AG04450 (cell line): ENCODE results near the gene ZNF562. TPM values are rescaled to one million over a fixed set of nuclear protein-coding genes. Genes with fewer than 3 reads are reported as not detected.

Experiments used
- CTCF ChIA-PET: fragments of 300-600, 350-600 bp; formaldehyde crosslinking; extraction: SDS; loops from one replicate; lab custom pipeline; 2022; ENCODE audit warnings: antibody characterized with exemption, inconsistent platforms; lab: Charles Lee
- POLR2A ChIA-PET: fragments of 350-600 bp; formaldehyde crosslinking; extraction: SDS; loops from one replicate; lab custom pipeline; 2021; ENCODE audit warnings: antibody characterized with exemption, inconsistent platforms; lab: Yijun Ruan, JAX
- DNase-seq: peaks from one replicate; pipeline ENCODE4 v3.0.0-alpha.2; 2011; ENCODE audit warnings: low read depth, low spot score
- H3K27ac ChIP-seq: one replicate; pipeline ENCODE4 v1.5.1; 2012; ENCODE audit warnings: low read depth, low read length, control low read depth
- H3K27me3 ChIP-seq: one replicate; pipeline ENCODE4 v1.6.0; 2012; ENCODE audit warnings: low read length; ENCODE audit not compliant: control insufficient read depth, insufficient read depth
- H3K4me3 ChIP-seq: 2 replicates; pipeline ENCODE4 v1.5.1; 2011; ENCODE audit warnings: mild to moderate bottlenecking, low read depth, low read length, control low read depth
- H3K9me3 ChIP-seq: 2 replicates; pipeline ENCODE4 v1.5.1; 2012; ENCODE audit warnings: low read length; ENCODE audit not compliant: control insufficient read depth, insufficient read depth
- polyA minus RNA-seq: library from RNA; depleted of rRNA, polyadenylated mRNA; stranded (reverse); fragments of >200 nt; gene quantifications from 2 replicates; pipeline ENCODE4 v1.2.3, GENCODE V29; 2011; rRNA and poly(A)+ RNA removed
- polyA plus RNA-seq: library from polyadenylated mRNA; depleted of rRNA; stranded (reverse); fragments of >200 nt; gene quantifications from 2 replicates; pipeline ENCODE4 v1.2.3, GENCODE V29; 2011; rRNA removed
- TF ChIP-seq, protein P1 (sequence below): IDR thresholded peaks from 2 replicates; pipeline ENCODE4 v1.5.1; 2011; ENCODE audit warnings: low read depth, low read length, control low read depth, inconsistent platforms

Gene ZNF562
- polyA plus RNA-seq = 14.2 and 17.0 TPM in 2 replicates
- polyA minus RNA-seq = 54.5 and 60.1 TPM in 2 replicates

DNA sequence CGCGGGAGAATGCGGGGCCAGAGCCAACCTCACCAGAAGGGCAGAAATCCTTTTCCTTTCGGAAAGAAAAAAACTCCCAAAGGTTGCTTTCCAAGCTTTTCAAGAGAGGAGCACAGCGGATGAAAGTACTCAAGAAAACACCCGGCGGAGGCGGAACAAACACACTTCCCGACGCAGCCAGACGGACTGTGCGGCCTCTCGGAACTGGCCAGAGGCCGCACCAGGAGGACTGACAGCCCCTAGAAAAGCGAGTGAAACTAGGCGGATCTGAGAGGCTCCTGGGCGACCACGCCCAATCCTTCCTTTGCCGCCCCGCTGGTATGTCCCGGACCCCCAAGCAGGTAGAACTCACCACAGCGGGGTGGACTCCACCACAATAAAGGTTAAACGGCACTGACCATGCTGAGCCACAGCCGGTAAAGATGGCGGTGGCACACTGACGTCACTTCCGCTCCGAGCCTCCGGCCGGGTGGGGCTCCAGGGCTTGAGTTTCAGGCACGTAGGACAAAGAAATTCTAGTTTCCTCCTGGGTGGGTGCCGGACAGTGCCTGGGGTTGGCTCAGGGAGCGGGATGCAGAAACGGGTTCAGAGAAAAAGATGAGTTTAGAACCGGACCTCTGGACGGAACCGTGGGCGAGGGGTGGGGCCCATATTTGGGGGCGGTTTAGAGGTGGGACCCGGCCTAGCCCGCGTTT lies at the start of gene ZNF562:
ZNF562 (minus strand) TSS at position 438 of the 695 bp plus-strand sequence. CDS start 14,356 bp downstream, outside the sequence.
- ChIA-PET CTCF (no interaction called here), POLR2A (interaction anchor here (0.5 to 0.7 kb wide), 3 partner anchors 12 to 834 kb away, joined by 3 to 11 read pairs (median 7); no protein-coding TSS in a partner anchor)
- TF ChIP-seq, protein P1, sequence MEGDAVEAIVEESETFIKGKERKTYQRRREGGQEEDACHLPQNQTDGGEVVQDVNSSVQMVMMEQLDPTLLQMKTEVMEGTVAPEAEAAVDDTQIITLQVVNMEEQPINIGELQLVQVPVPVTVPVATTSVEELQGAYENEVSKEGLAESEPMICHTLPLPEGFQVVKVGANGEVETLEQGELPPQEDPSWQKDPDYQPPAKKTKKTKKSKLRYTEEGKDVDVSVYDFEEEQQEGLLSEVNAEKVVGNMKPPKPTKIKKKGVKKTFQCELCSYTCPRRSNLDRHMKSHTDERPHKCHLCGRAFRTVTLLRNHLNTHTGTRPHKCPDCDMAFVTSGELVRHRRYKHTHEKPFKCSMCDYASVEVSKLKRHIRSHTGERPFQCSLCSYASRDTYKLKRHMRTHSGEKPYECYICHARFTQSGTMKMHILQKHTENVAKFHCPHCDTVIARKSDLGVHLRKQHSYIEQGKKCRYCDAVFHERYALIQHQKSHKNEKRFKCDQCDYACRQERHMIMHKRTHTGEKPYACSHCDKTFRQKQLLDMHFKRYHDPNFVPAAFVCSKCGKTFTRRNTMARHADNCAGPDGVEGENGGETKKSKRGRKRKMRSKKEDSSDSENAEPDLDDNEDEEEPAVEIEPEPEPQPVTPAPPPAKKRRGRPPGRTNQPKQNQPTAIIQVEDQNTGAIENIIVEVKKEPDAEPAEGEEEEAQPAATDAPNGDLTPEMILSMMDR = no peak
- Histone ChIP-seq H3K27ac (peak within 1 kb of the TSS; percentile 97), H3K4me3 (peak within 1 kb of the TSS; percentile 81), H3K9me3 (peaks cover 35% of the 10 kb centered on the region), H3K27me3 (no peaks in the 10 kb centered on the region)
- DNase-seq = peak; percentile 55

GRCh38 chr19:9724157-9724556 lies 49.3 kb upstream of the ZNF562 start:
- Histone ChIP-seq H3K4me3 (no peak overlapping the region), H3K27ac (no peak overlapping the region), H3K27me3 (no peaks in the 10 kb centered on the region), H3K9me3 (no peaks in the 10 kb centered on the region)
- TF ChIP-seq, protein P1 = no peak
- no peak for DNase-seq
- CTCF ChIA-PET = no interaction called here
- POLR2A ChIA-PET = no interaction called here

- ChIA-PET POLR2A (no interaction called here), CTCF (interaction anchor here (0.5 to 1.7 kb wide), 2 partner anchors 16 to 1104 kb away, joined by 3 to 4 read pairs; no protein-coding TSS in a partner anchor)
- no peaks in the 10 kb centered on the region for H3K27me3 ChIP-seq
- no peak overlapping the region for H3K4me3 ChIP-seq
- TF ChIP-seq, protein P1 = no peak
- no peaks in the 10 kb centered on the region for H3K9me3 ChIP-seq
- no peak for DNase-seq
- no peak overlapping the region for H3K27ac ChIP-seq
These were observed 47.0 kb upstream of the ZNF562 start for GRCh38 chr19:9721861-9722260.

- Histone ChIP-seq H3K9me3 (no peaks in the 10 kb centered on the region), H3K27ac (no peak overlapping the region), H3K4me3 (no peak overlapping the region), H3K27me3 (no peaks in the 10 kb centered on the region)
- no peak for DNase-seq
- ChIA-PET POLR2A (no interaction called here), CTCF (no interaction called here)
- TF ChIP-seq, protein P1 = no peak
These were observed 45.6 kb upstream of the ZNF562 start for GRCh38 chr19:9720541-9720940.

GRCh38 chr19:9711815-9712214 lies 36.9 kb upstream of the ZNF562 start:
- Histone ChIP-seq H3K9me3 (no peaks in the 10 kb centered on the region), H3K4me3 (no peak overlapping the region), H3K27me3 (no peaks in the 10 kb centered on the region), H3K27ac (no peak overlapping the region)
- POLR2A ChIA-PET = interaction anchor here (0.7 kb wide), 1 partner anchor 171 kb away, joined by 4 read pairs; no protein-coding TSS in a partner anchor
- no peak for DNase-seq
- CTCF ChIA-PET = no interaction called here
- TF ChIP-seq, protein P1 = no peak
